HG03378 (cell line): ENCODE measurements around the gene NACC1.
A peak's percentile ranks its signal among the peaks of the same experiment; 100 is the strongest.

Source experiments
- ATAC-seq: cut with Tn5 transposase; IDR thresholded peaks from one replicate; pipeline ENCODE4 v1.9.1; 2021; ENCODE audit warnings: mild to moderate bottlenecking, moderate library complexity; ENCODE audit not compliant: unreplicated experiment

NACC1 gene

GRCh38 chr19:13087795-13088537 is 30.1 kb upstream of the NACC1 start:
- ATAC-seq = no peak

GRCh38 chr19:13089139-13089856 is 28.8 kb upstream of the NACC1 start:
- no peak for ATAC-seq

- ATAC-seq = no peak
Observed at GRCh38 chr19:13089857-13090507, 28.1 kb upstream of the NACC1 start.

- no peak for ATAC-seq
Observed at GRCh38 chr19:13090511-13091231, 27.4 kb upstream of the NACC1 start.

- ATAC-seq = no peak
Observed at GRCh38 chr19:13091400-13092157, 26.5 kb upstream of the NACC1 start.

- ATAC-seq = no peak
Observed at GRCh38 chr19:13092158-13092543, 25.9 kb upstream of the NACC1 start.

GRCh38 chr19:13092606-13093235 is 25.3 kb upstream of the NACC1 start:
- ATAC-seq = no peak

GRCh38 chr19:13093407-13094105 is 24.5 kb upstream of the NACC1 start:
- ATAC-seq = peak; percentile 52

- peak; percentile 3 for ATAC-seq
Observed at GRCh38 chr19:13094106-13094504, 24.0 kb upstream of the NACC1 start.

- no peak for ATAC-seq
Observed at GRCh38 chr19:13094771-13095392, 23.2 kb upstream of the NACC1 start.

GRCh38 chr19:13095393-13095784 is 22.7 kb upstream of the NACC1 start:
- ATAC-seq = no peak

GRCh38 chr19:13095934-13096927 is 21.8 kb upstream of the NACC1 start:
- no peak for ATAC-seq

- no peak for ATAC-seq
Observed at GRCh38 chr19:13097033-13097462, 21.0 kb upstream of the NACC1 start.

- no peak for ATAC-seq
Observed at GRCh38 chr19:13097463-13098258, 20.4 kb upstream of the NACC1 start.

GRCh38 chr19:13098277-13099072 is 19.6 kb upstream of the NACC1 start:
- ATAC-seq = no peak
